ENCODE measurements around the gene CASP2. TPM values are rescaled to one million over a fixed set of nuclear protein-coding genes. Genes with fewer than 3 reads are reported as not detected.
A peak's percentile ranks its signal among the peaks of the same experiment; 100 is the strongest.

The CASP2 gene
- total and polyA plus RNA-seq, 2 of the 13 experiments (the other 11 are each of a cell fraction or from before 2014, with no cell fraction given), result 10.2 to 13.7 TPM

DNA sequence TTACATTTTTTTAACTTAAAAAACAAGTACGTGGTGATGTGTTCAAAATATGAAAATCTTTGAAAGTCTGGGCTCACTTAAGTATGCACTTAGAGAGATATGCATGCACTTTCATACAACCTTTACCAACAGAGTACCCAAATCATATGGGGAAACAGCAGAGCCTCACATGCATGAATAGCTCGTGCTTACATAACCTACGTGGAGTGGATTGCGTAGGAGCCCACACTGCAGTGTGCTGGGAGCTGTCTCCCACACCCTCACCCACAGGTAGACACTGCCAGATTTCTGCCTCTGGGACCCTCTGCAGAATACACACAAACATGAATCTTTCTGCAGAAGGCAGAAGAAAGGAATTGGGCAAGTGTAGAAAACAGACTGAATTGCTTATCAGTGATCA lies 28.3 kb downstream of the CASP2 start (continued):
- TF ChIP-seq, protein P1, sequence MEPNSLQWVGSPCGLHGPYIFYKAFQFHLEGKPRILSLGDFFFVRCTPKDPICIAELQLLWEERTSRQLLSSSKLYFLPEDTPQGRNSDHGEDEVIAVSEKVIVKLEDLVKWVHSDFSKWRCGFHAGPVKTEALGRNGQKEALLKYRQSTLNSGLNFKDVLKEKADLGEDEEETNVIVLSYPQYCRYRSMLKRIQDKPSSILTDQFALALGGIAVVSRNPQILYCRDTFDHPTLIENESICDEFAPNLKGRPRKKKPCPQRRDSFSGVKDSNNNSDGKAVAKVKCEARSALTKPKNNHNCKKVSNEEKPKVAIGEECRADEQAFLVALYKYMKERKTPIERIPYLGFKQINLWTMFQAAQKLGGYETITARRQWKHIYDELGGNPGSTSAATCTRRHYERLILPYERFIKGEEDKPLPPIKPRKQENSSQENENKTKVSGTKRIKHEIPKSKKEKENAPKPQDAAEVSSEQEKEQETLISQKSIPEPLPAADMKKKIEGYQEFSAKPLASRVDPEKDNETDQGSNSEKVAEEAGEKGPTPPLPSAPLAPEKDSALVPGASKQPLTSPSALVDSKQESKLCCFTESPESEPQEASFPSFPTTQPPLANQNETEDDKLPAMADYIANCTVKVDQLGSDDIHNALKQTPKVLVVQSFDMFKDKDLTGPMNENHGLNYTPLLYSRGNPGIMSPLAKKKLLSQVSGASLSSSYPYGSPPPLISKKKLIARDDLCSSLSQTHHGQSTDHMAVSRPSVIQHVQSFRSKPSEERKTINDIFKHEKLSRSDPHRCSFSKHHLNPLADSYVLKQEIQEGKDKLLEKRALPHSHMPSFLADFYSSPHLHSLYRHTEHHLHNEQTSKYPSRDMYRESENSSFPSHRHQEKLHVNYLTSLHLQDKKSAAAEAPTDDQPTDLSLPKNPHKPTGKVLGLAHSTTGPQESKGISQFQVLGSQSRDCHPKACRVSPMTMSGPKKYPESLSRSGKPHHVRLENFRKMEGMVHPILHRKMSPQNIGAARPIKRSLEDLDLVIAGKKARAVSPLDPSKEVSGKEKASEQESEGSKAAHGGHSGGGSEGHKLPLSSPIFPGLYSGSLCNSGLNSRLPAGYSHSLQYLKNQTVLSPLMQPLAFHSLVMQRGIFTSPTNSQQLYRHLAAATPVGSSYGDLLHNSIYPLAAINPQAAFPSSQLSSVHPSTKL (CRISPR knock-in tag; IDR thresholded peaks at IDR 0.05), result no peak
- no peak for TF ChIP-seq ZNF44 (CRISPR knock-in tag; IDR thresholded peaks at IDR 0.05)
- TF ChIP-seq, protein P2, sequence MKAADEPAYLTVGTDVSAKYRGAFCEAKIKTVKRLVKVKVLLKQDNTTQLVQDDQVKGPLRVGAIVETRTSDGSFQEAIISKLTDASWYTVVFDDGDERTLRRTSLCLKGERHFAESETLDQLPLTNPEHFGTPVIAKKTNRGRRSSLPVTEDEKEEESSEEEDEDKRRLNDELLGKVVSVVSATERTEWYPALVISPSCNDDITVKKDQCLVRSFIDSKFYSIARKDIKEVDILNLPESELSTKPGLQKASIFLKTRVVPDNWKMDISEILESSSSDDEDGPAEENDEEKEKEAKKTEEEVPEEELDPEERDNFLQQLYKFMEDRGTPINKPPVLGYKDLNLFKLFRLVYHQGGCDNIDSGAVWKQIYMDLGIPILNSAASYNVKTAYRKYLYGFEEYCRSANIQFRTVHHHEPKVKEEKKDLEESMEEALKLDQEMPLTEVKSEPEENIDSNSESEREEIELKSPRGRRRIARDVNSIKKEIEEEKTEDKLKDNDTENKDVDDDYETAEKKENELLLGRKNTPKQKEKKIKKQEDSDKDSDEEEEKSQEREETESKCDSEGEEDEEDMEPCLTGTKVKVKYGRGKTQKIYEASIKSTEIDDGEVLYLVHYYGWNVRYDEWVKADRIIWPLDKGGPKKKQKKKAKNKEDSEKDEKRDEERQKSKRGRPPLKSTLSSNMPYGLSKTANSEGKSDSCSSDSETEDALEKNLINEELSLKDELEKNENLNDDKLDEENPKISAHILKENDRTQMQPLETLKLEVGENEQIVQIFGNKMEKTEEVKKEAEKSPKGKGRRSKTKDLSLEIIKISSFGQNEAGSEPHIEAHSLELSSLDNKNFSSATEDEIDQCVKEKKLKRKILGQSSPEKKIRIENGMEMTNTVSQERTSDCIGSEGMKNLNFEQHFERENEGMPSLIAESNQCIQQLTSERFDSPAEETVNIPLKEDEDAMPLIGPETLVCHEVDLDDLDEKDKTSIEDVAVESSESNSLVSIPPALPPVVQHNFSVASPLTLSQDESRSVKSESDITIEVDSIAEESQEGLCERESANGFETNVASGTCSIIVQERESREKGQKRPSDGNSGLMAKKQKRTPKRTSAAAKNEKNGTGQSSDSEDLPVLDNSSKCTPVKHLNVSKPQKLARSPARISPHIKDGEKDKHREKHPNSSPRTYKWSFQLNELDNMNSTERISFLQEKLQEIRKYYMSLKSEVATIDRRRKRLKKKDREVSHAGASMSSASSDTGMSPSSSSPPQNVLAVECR (CRISPR knock-in tag; IDR thresholded peaks at IDR 0.05; ENCODE audit: borderline replicate concordance), result no peak

DNA sequence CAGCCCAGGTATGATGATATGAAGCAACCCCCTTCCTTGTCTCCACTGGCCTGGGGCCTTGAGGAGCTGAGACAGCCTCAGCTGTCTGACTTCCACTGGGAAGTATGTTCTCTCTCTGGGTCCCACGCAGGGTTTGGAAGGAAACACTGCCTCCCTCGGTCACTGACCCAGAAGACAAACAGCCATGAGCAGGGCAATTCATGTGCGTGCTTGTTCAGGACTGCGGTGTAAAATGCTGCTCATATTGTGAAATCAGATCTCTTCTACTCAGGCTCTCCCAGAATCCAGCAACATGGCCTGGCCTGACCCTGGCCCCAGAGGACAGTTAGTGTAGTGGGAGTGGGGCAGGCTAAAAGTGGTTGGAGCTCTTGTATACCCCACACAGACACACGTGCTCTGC lies 30.5 kb downstream of the CASP2 start:
- H3K4me1 ChIP-seq (ENCODE audit: insufficient read depth, low read length), result peaks cover 25% of the 10 kb centered on the region
- in situ Hi-C loops (cut with HindIII; ENCODE audit: extremely low pct_ligation_motif_present, low pct_unique_long_range_greater_than_20kb), result no loop called here
- no peak overlapping the region for H2AFZ ChIP-seq (ENCODE audit: low read length)
- H3K79me2 ChIP-seq (ENCODE audit: insufficient read depth, low read length), result no peaks in the 10 kb centered on the region
- no peak overlapping the region for H3K4me3 ChIP-seq (replicated peaks in 1 of 3; ENCODE audit: insufficient read depth in 1 of 3, low read depth in 2 of 3, low read length in 3 of 3)
- intact Hi-C loops (cut with micrococcal nuclease; ENCODE audit: unreplicated experiment), result no loop called here
- no peaks in the 10 kb centered on the region for H3K9me3 ChIP-seq (ENCODE audit: low read length)
- no peak overlapping the region for H3K9ac ChIP-seq (ENCODE audit: insufficient read depth, low read depth, low read length)
- peak; percentile 76 for ATAC-seq
- POLR2A ChIA-PET, result no interaction called here
- no peaks in the 10 kb centered on the region for H3K36me3 ChIP-seq (replicated peaks in 1 of 2; ENCODE audit: control insufficient read depth in 1 of 2, insufficient read depth in 2 of 2, low read length in 2 of 2)
- BruUV-seq (replicated peaks), result no TSS peak
- CTCF ChIA-PET (ENCODE audit: low intra/inter-chr PET ratio, low total read pairs), result no interaction called here
- H3K27me3 ChIP-seq (ENCODE audit: control insufficient read depth in 1 of 2, insufficient read depth in 2 of 2, low read length in 2 of 2), result peaks cover 0 to 7% of the 10 kb centered on the region in 2 experiments; a peak in 2 of 5 replicates
- H4K20me1 ChIP-seq (ENCODE audit: insufficient read depth, low read length), result no peaks in the 10 kb centered on the region
- no peak overlapping the region for H3K27ac ChIP-seq (ENCODE audit: extremely low read length, insufficient read depth, low read length)
- peak overlapping the region; percentile 20; the same call in 1 of the 2 replicates for H3K4me2 ChIP-seq (ENCODE audit: low read depth, low read length)
- 0% methylated on average over 1 of the region's 5 CpGs for WGBS (ENCODE audit: low lambda C conversion rate)
- DNase-seq (ENCODE audit: low spot score), result peak; percentile 20
- FAIRE-seq, result peak; percentile 51
- TF ChIP-seq, protein P3, sequence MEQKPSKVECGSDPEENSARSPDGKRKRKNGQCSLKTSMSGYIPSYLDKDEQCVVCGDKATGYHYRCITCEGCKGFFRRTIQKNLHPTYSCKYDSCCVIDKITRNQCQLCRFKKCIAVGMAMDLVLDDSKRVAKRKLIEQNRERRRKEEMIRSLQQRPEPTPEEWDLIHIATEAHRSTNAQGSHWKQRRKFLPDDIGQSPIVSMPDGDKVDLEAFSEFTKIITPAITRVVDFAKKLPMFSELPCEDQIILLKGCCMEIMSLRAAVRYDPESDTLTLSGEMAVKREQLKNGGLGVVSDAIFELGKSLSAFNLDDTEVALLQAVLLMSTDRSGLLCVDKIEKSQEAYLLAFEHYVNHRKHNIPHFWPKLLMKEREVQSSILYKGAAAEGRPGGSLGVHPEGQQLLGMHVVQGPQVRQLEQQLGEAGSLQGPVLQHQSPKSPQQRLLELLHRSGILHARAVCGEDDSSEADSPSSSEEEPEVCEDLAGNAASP (CRISPR knock-in tag; IDR thresholded peaks at IDR 0.05; ENCODE audit: borderline replicate concordance), result peak; percentile 70; the same call in 1 of the 2 replicates
- TF ChIP-seq, protein P4, sequence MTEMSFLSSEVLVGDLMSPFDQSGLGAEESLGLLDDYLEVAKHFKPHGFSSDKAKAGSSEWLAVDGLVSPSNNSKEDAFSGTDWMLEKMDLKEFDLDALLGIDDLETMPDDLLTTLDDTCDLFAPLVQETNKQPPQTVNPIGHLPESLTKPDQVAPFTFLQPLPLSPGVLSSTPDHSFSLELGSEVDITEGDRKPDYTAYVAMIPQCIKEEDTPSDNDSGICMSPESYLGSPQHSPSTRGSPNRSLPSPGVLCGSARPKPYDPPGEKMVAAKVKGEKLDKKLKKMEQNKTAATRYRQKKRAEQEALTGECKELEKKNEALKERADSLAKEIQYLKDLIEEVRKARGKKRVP (CRISPR knock-in tag; IDR thresholded peaks at IDR 0.05), result peak in 1 of 2 experiments; percentile 22; a peak in 1 of 4 replicates
- TF ChIP-seq CEBPB (IDR thresholded peaks at IDR 0.05; ENCODE audit: borderline replicate concordance, low read depth, low read length), result peak; percentile 90
- no peak for TF ChIP-seq ZNF101 (CRISPR knock-in tag; IDR thresholded peaks at IDR 0.05; ENCODE audit: borderline replicate concordance, low read depth)
- peak; percentile 11; the same call in 1 of the 2 replicates for TF ChIP-seq RARA (CRISPR knock-in tag; IDR thresholded peaks at IDR 0.05)
- TF ChIP-seq KLF12 (CRISPR knock-in tag; IDR thresholded peaks at IDR 0.05; ENCODE audit: borderline replicate concordance), result no peak
- no peak for TF ChIP-seq FOXO1 (CRISPR knock-in tag; IDR thresholded peaks at IDR 0.05)
